Mesenteric fat pad (tissue), 1 donor: ENCODE data around the gene DIDO1. TPM values are rescaled to one million over a fixed set of nuclear protein-coding genes. Genes with fewer than 3 reads are reported as not detected.

Experiments
- DNase-seq: peaks from one replicate; pipeline ENCODE4 v3.0.0-alpha.2; 2020; ENCODE audit warnings: low spot score
- total RNA-seq: library from RNA; stranded (reverse); fragmentation: NEBNext Ultra II Directional; extraction: Animal tissue kit (Norgen Biotek cat#: 25700); gene quantifications from one replicate; pipeline ENCODE4 v1.2.1, GENCODE V29; 2021
- donor health status: DM: yes; HTN: yes; CAD: no.

DIDO1 gene
- total RNA-seq, 1 donor from 2014 or later, result 39.0 TPM

DNA sequence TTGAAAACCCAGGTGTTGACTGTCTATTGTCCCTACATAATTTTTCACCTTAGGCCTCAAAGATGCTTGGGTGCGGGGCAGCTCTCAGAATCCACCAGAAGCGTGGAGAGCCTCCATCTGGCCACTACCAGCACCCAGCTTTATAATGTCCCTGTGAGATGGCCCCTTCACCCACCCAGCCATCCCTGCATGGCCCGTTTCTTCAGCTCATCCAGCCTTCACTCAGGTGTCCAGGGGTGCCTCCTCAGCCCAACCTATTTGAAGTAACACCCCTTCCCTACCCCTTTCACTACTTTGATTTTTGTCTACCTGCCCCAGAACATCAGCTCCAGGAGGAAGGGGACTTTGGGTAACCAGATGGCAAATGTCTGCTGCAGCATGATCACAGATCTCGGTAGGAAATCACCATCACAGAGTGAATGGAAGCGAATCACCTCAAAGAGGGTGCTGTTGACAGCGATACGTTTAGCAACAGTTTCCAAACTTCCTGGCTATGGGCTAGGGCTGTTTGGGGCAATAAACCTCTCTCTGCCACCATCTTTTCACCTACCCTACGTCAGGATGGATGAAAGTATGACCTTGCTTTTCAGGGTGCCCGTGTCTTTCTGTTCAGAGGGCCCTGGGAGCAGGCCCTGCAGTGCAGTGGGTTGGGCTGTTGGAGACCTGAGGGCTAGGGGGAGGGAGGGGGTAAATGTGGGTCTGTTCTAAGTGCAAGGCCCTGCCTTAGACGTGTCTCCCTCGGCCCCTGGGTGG, 25.0 kb upstream of the DIDO1 start:
- no peak for DNase-seq

GRCh38 chr20:62950741-62951140, 24.4 kb upstream of the DIDO1 start:
- DNase-seq, result no peak

- DNase-seq, result no peak
These were observed 23.7 kb upstream of the DIDO1 start for GRCh38 chr20:62949962-62950361.

- no peak for DNase-seq
These were observed 23.0 kb upstream of the DIDO1 start for GRCh38 chr20:62949153-62949821.

- no peak for DNase-seq
These were observed 21.4 kb upstream of the DIDO1 start for GRCh38 chr20:62947532-62948300.

DNA sequence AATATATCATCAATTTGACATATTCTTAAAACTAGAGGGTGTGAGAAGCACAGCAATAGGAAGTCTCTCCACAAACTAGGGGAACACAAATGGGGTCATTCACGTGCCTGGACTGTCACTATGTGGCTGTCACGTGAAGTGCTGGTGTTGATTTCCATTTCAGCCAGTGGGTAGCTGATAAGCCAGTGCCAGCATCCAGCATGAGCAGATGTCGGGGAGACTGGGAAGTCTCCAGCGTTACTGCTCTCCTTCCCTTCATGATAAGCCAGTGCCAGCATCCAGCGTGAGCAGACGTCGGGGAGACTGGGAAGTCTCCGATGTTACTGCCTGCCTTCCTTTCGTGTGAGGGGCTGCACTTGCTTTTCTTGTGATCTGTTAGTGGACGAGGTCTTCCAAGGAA, 20.6 kb upstream of the DIDO1 start:
- no peak for DNase-seq

DNA sequence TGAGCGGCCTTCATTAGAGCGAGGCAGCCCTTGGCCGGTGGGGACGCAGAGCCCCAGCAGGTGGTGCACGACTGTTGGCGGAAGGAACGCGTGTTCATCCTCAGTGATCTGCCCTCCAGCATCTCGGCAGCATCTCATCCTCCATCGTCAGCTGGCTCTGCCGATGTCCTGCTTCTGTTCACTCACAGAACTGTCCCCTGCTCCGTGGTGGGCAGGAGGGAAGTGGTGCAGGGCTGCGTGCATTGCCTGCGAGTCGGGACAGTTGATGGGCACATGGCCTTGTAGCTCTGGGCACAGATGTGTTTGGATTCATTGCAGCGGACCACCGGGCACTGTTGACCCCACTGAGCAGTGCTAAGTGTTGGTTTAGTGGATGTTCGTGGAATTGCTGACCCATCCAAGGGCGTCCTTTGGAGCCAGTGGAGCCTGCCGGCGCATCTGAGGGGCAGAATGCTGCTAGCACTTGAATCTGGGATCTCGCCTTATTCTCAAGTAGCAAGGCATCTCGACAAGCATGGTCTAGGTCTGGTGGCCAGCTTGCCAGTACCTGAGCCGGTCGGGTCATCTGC, 19.6 kb upstream of the DIDO1 start:
- DNase-seq, result no peak

GRCh38 chr20:62944746-62945145, 18.4 kb upstream of the DIDO1 start:
- DNase-seq, result no peak

GRCh38 chr20:62944184-62944583, 17.9 kb upstream of the DIDO1 start:
- no peak for DNase-seq

- no peak for DNase-seq
These were observed 17.1 kb upstream of the DIDO1 start for GRCh38 chr20:62943396-62943795.

DNA sequence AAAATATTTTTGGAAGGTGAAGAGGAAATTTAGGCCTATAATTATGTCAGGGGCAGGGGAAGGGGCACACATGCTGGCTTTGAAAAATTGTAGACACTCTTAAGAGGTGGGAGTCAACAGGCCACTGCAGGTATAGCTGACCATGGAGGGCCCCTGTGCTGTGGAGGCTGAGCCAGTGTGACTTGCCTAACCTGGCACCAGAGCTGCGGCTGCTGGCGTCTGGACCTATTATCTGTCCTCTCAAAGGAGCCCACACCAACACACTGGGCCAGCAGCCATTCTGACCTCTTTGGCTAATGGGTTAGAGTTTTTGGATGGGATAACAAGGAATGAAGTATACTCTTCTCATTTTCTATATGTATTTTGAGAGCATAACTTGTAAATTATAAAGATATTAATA, 16.2 kb upstream of the DIDO1 start:
- no peak for DNase-seq

- DNase-seq, result no peak
These were observed 15.5 kb upstream of the DIDO1 start for GRCh38 chr20:62941792-62942191.

GRCh38 chr20:62940875-62941274, 14.6 kb upstream of the DIDO1 start:
- peak; percentile 51 for DNase-seq

GRCh38 chr20:62938105-62938888, 12.0 kb upstream of the DIDO1 start, which contains the start of gene GID8:
Gene GID8 (plus strand): TSS chr20:62938147. CDS start chr20:62941503, 3,356 bp downstream.
- DNase-seq, result no peak

- DNase-seq, result peak; percentile 99
These were observed 11.2 kb upstream of the DIDO1 start for GRCh38 chr20:62937268-62938104.

DNA sequence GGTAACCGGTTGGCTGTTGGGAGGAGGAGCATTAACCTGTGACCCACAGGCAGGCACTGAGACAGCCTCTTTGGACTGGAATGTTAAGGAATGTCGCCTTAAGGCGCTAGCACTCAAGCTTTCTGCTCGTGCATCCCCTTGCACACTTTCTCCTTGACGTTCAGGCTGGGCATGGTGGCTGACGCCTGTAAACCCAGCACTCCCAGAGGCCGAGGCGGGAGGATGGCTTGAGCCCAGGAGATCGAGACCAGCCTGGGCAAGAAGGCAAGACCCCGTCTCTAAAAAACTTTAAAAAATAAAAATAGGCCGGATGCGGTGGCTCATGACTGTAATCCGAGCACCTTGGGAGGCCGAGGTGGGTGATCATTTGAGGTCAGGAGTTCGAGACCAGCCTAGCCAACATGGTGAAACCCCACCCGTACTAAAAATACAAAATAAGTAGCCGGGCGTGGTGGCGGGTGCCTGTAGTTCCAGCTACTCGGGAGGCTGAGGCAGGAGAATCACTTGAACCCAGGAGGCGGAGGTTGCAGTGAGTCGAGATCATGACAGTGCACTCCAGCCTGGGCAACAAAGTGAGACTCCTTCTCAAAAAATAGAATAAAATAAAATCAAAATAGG, 9.8 kb upstream of the DIDO1 start:
- DNase-seq, result no peak

DNA sequence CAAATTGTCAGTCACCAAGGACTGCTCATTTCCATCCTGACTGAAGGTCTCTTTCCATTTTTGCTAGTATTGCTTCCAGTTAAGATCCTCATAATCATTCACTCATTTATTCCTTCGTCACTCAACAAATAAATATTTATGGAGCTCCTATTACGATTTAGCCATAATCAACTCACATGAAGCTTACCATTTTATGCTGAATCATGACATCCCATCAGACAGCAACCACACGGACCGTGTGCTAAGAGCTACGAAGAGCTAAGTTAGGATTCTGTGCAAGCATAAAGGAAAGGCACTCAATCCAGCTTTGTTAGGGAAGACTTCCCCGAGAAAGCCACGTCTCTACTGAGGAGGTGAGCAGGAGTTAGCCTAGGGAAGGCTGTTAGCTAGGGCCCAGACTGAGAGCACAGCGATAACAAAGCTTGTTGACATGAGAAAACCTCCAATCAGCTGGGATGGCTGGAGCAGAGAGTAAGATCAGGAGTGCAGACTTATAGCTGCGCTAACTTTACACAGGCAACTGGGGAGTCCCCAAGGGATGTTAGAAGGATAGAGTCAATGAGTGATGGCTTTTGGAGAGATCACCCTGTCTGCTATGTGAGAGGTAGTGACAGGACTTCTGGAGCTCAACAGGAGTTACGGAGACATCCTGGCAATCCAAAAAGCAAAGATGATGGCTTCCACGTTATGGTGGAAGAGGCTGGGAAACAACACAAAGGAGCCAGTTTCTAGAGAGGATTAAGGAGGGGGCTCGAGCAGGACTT, 9.1 kb upstream of the DIDO1 start:
- no peak for DNase-seq

DNA sequence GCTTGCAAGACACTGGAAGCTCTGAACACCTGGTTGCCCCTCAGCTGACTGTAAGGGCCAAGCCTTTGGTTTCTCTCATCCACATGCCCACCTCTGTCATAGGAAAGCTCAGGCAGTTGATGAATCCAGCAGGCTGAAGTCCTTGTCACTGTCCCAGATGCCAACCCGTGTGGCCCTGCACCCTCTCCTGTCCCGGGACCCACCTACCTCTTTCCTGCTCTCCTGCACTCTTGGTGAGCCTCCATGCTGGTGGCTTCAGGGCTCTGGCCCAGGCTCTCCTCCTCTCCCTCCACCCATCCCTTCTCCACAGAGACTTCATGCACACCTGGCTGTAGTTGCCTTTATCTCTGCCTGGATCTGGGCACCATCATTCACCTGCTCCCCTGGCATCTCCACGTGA, 7.7 kb upstream of the DIDO1 start:
- no peak for DNase-seq

- DNase-seq, result no peak
These were observed 5.2 kb upstream of the DIDO1 start for GRCh38 chr20:62931464-62931863.
